Neuron (in vitro differentiated cells): ENCODE data around the gene MAPK4.

Source experiments
- H2AFZ ChIP-seq: one replicate; pipeline ENCODE4 v1.6.1; 2013; ENCODE audit warnings: low read depth, mild to moderate bottlenecking, inconsistent platforms, low read length, moderate library complexity
- H3K27me3 ChIP-seq: one replicate; pipeline ENCODE4 v1.6.1; 2013; ENCODE audit warnings: low read length; ENCODE audit not compliant: insufficient read depth
- H3K36me3 ChIP-seq: one replicate; pipeline ENCODE4 v1.6.1; 2013; ENCODE audit warnings: low read length; ENCODE audit not compliant: insufficient read depth
- H3K4me1 ChIP-seq: one replicate; pipeline ENCODE4 v1.6.1; 2013; ENCODE audit warnings: low read length; ENCODE audit not compliant: insufficient read depth
- H3K4me3 ChIP-seq: 2 replicates; pipeline ENCODE4 v1.5.1; 2013; ENCODE audit warnings: mild to moderate bottlenecking, low read length, moderate library complexity
- H3K9me3 ChIP-seq: one replicate; pipeline ENCODE4 v1.6.1; 2013; ENCODE audit warnings: low read length

Gene MAPK4

DNA sequence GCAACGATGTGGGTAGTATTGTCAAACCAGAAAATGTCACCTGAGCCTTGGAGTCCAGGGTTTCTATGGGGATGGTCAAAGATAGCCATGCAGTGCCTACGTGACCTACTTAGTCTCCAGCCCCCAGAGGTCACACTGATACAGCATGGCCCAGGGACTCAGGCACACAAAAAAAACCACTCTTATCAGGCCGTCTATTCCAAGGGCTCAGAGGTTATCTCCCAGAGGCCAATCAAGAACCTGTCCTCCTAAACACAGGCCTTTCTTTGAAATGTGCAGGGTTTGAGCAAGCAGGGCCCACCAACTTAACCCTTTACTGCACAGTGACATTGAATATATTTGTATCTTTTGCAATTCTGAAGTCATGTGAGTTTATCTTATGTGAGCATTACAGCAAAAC is 177.2 kb downstream of the MAPK4 start:
- Histone ChIP-seq H3K4me1 (no peaks in the 10 kb centered on the region), H3K36me3 (no peaks in the 10 kb centered on the region), H3K4me3 (no peak overlapping the region)

DNA sequence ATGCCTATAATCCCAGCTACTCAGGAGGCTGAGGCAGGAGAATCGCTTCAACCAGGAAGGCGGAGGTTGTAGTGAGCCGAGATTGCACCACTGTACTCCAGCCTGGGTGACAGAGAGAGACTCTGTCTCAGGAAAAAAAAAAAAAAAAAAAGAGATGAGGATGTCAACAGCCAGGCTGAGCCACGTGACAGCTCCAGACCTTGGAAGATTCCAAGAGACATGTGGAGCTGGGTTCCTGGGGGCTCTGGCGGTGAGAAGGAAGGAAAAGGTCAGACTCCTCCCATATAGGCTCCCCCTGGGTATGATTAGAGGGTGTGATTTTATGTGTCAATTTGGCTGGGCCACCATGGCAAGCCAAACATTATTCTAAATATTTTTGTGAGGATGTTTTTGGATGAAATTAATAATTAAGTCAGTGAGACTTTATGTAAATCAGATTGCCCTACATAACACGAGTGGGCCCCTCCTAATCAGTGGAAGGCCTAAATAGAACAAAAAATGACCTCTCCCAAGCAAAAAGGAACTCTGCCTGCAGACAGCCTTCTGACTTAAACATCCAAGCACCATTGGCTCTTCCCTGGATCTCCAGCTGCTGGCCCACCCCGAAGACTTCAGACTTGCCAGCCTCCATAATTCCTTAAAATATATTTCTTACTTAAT is 178.3 kb downstream of the MAPK4 start:
- H3K4me1 ChIP-seq = no peaks in the 10 kb centered on the region
- H3K4me3 ChIP-seq = no peak overlapping the region
- no peaks in the 10 kb centered on the region for H3K27me3 ChIP-seq
- H3K36me3 ChIP-seq = no peaks in the 10 kb centered on the region
- H2AFZ ChIP-seq = no peak overlapping the region
- no peaks in the 10 kb centered on the region for H3K9me3 ChIP-seq

More for the DNA sequence above, 177.2 kb downstream of the MAPK4 start:
- no peaks in the 10 kb centered on the region for H3K27me3 ChIP-seq
- H3K9me3 ChIP-seq = no peaks in the 10 kb centered on the region
- no peak overlapping the region for H2AFZ ChIP-seq

- H2AFZ ChIP-seq = no peak overlapping the region
- H3K4me3 ChIP-seq = no peak overlapping the region
- H3K27me3 ChIP-seq = no peaks in the 10 kb centered on the region
- H3K4me1 ChIP-seq = peaks cover under 1% of the 10 kb centered on the region
- no peaks in the 10 kb centered on the region for H3K36me3 ChIP-seq
- H3K9me3 ChIP-seq = no peaks in the 10 kb centered on the region
These were observed 183.1 kb downstream of the MAPK4 start for GRCh38 chr18:50742952-50743351.

- Histone ChIP-seq H2AFZ (no peak overlapping the region), H3K9me3 (no peaks in the 10 kb centered on the region), H3K4me3 (no peak overlapping the region), H3K36me3 (no peaks in the 10 kb centered on the region), H3K4me1 (peaks cover 13% of the 10 kb centered on the region), H3K27me3 (no peaks in the 10 kb centered on the region)
These were observed 184.4 kb downstream of the MAPK4 start for GRCh38 chr18:50744253-50744652.

DNA sequence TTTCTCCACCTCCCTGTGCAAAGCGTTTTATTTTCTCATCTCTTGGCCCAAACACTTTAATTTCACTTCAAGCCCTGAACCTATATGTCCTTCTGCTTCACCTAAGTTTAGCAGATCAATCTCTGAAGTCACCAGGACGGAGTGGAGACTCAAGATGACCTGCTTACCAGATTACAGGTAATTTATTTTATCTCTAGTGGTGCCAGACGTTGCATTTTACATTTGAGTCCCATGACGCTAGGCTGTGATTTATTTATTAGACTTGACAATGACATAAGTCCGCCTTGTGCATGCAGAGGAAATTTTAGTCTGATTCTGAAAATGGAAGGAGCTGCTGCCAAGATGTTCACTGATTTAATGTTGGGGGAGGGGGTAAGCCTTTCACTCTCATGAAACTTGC is 186.1 kb downstream of the MAPK4 start:
- H3K36me3 ChIP-seq = no peaks in the 10 kb centered on the region
- H3K9me3 ChIP-seq = no peaks in the 10 kb centered on the region
- H2AFZ ChIP-seq = no peak overlapping the region

DNA sequence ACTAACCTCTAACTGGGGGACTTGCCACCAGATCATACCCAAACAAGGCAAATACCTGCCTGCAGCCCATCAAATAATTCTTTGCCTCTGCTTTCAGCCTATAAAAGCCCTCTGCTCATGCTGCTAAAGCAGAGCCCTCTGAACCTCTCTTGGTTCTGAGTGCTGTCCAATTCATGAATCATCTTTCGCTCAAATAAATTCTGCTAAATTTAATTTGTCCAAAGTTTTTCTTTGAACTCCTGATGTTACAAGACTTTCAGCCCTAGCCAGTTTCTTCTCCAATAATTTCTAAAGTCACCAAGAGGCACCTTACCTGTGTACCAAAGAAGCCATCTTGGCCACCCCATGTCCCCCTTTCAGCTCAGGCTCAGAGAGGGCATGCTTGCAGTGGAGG is 188.0 kb downstream of the MAPK4 start:
- H3K36me3 ChIP-seq = no peaks in the 10 kb centered on the region
- no peaks in the 10 kb centered on the region for H3K27me3 ChIP-seq
- H3K9me3 ChIP-seq = no peaks in the 10 kb centered on the region
- H3K4me1 ChIP-seq = peaks cover 20% of the 10 kb centered on the region
- H2AFZ ChIP-seq = peak overlapping the region; percentile 85
- H3K4me3 ChIP-seq = peak overlapping the region; percentile 28

More for the DNA sequence above, 186.1 kb downstream of the MAPK4 start:
- H3K27me3 ChIP-seq = no peaks in the 10 kb centered on the region
- no peak overlapping the region for H3K4me3 ChIP-seq
- H3K4me1 ChIP-seq = peaks cover 20% of the 10 kb centered on the region

DNA sequence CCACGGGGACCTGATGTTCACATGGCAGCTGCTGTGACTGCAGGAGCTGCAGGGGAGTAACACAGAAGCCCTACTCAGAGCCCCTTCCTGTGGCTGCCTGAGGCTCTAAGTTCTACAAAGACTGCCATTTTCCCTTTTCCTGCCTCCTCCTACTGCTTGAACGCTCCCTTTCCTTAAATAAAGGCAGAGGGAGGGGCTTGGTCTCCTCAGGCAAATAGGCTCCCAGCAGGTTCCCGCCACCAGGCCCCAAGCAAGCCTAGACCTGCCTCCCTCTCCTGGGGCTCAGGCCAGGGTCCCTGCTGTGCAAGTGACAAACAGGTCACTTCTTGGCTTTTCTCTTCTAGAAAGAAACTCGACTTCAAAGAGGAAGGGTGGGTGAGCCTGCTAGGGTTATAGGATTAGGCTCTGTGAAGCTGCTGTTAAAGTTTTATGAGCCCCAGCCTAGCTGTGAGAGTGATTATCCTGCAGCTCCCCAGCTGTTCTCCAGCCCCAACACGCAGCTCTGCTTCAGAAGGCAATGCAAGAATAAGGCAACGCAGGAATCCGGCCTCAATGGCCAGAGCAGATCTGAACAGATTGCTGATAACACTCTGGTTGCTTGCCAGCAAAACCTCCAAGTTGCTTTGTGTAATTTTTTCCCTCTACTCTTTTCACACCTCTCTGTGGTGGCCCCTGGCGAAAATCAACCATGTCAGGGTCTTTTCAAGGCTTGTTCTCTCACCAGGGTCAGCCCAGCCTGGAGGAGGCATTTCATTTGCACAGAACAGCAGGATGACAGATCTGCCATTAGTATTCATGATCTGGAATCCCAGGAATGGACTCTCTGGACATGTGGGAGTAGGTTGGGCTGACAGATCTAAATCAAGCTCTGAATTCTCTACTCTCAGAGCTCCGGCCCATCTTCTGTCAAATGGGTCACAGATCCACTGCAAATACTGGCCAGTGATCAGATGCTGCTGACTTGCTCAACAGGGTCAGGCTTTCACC is 188.6 kb downstream of the MAPK4 start:
- peak overlapping the region; percentile 85 for H2AFZ ChIP-seq
- H3K27me3 ChIP-seq = no peaks in the 10 kb centered on the region
- no peaks in the 10 kb centered on the region for H3K9me3 ChIP-seq
- H3K36me3 ChIP-seq = no peaks in the 10 kb centered on the region
- H3K4me1 ChIP-seq = peaks cover 20% of the 10 kb centered on the region
- H3K4me3 ChIP-seq = peak overlapping the region; percentile 28

GRCh38 chr18:50749421-50749820 is 189.5 kb downstream of the MAPK4 start:
- Histone ChIP-seq H3K9me3 (no peaks in the 10 kb centered on the region), H3K4me3 (no peak overlapping the region), H2AFZ (no peak overlapping the region), H3K27me3 (no peaks in the 10 kb centered on the region), H3K4me1 (peaks cover 20% of the 10 kb centered on the region), H3K36me3 (no peaks in the 10 kb centered on the region)

DNA sequence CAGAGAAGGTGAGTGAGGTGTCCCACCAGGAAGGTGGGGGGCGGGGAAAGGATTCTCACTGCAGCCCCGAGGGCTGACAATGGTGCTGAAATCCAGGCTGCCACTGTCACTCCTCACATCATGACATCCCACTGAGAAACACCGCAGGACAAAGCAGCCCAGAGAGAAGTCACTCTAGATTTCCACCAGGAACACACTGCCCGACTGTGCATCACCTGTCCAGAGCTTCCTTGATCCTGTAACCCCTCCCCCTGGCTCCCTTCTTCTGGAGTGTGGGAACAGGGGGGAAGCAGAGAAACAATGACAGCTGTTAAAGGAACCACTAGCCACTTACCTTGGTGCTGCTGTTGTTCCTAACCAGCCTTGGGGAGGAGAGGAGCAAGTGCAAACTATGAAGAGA is 190.1 kb downstream of the MAPK4 start:
- peaks cover 20% of the 10 kb centered on the region for H3K4me1 ChIP-seq
- no peak overlapping the region for H2AFZ ChIP-seq
- H3K9me3 ChIP-seq = no peaks in the 10 kb centered on the region
- H3K36me3 ChIP-seq = no peaks in the 10 kb centered on the region
- no peak overlapping the region for H3K4me3 ChIP-seq
- H3K27me3 ChIP-seq = no peaks in the 10 kb centered on the region

GRCh38 chr18:50750546-50750945 is 190.7 kb downstream of the MAPK4 start:
- no peak overlapping the region for H3K4me3 ChIP-seq
- no peaks in the 10 kb centered on the region for H3K27me3 ChIP-seq
- H3K9me3 ChIP-seq = no peaks in the 10 kb centered on the region

GRCh38 chr18:50751490-50751889 is 191.6 kb downstream of the MAPK4 start:
- no peaks in the 10 kb centered on the region for H3K36me3 ChIP-seq
- no peaks in the 10 kb centered on the region for H3K27me3 ChIP-seq
- H3K4me1 ChIP-seq = peaks cover 20% of the 10 kb centered on the region
- no peak overlapping the region for H2AFZ ChIP-seq
- H3K4me3 ChIP-seq = no peak overlapping the region
- no peaks in the 10 kb centered on the region for H3K9me3 ChIP-seq

More at GRCh38 chr18:50750546-50750945, 190.7 kb downstream of the MAPK4 start:
- Histone ChIP-seq H3K36me3 (no peaks in the 10 kb centered on the region), H2AFZ (no peak overlapping the region), H3K4me1 (peaks cover 20% of the 10 kb centered on the region)

- Histone ChIP-seq H3K27me3 (no peaks in the 10 kb centered on the region), H2AFZ (no peak overlapping the region), H3K36me3 (no peaks in the 10 kb centered on the region), H3K4me3 (no peak overlapping the region), H3K9me3 (no peaks in the 10 kb centered on the region), H3K4me1 (peaks cover 20% of the 10 kb centered on the region)
These were observed 192.1 kb downstream of the MAPK4 start for GRCh38 chr18:50751947-50752346.

- Histone ChIP-seq H2AFZ (no peak overlapping the region), H3K4me3 (no peak overlapping the region), H3K9me3 (no peaks in the 10 kb centered on the region), H3K4me1 (peaks cover 16% of the 10 kb centered on the region), H3K27me3 (no peaks in the 10 kb centered on the region), H3K36me3 (no peaks in the 10 kb centered on the region)
These were observed 193.4 kb downstream of the MAPK4 start for GRCh38 chr18:50753311-50753710.
